Aorta (tissue), 5 donors: Measurements from ENCODE around the gene DEPDC1B. TPM values are rescaled to one million over a fixed set of nuclear protein-coding genes. Genes with fewer than 3 reads are reported as not detected.
"Not testable (repeated sequence)": the region's sequence is repeated elsewhere in the genome, so short reads cannot be mapped to it uniquely, and the experiment has no call there.

Source experiments
- ATAC-seq: fragments of 200-7000 bp; cut with Tn5 transposase; one replicate; pipeline ENCODE4 v1.9.1; 2022; ENCODE audit warnings: moderate library complexity; ENCODE audit not compliant: low FRiP score
- DNase-seq, 2 donors: peaks; one replicate each; pipeline ENCODE4 v3.0.0-alpha.2; 2020
- H3K27ac ChIP-seq, 2 donors: one replicate each; pipeline ENCODE4 v1.5.1; 2013; ENCODE audit warnings: low read length in 2 of 2, mild to moderate bottlenecking in 2 of 2, moderate library complexity in 2 of 2, control low read depth in 1 of 2, inconsistent platforms in 1 of 2, low read depth in 1 of 2
- H3K27me3 ChIP-seq, 2 donors: one replicate each; pipeline ENCODE4 v1.6.1; 2013; ENCODE audit warnings: control low read depth in 1 of 2, low read length in 1 of 2, mild to moderate bottlenecking in 1 of 2, moderate library complexity in 1 of 2; ENCODE audit not compliant: insufficient read depth in 2 of 2, control insufficient read depth in 1 of 2
- H3K36me3 ChIP-seq, 2 donors: one replicate each; pipeline ENCODE4 v1.6.1; 2013; ENCODE audit warnings: control low read depth in 1 of 2, low read length in 1 of 2, mild to moderate bottlenecking in 1 of 2; ENCODE audit not compliant: insufficient read depth in 2 of 2, control insufficient read depth in 1 of 2
- H3K4me1 ChIP-seq, 2 donors: one replicate each; pipeline ENCODE4 v1.6.1; 2013; ENCODE audit warnings: low read length in 2 of 2, control low read depth in 1 of 2, mild to moderate bottlenecking in 1 of 2, moderate library complexity in 1 of 2; ENCODE audit not compliant: insufficient read depth in 2 of 2, control insufficient read depth in 1 of 2
- H3K4me3 ChIP-seq, 2 donors: one replicate each; pipeline ENCODE4 v1.5.1; 2013; ENCODE audit warnings: low read length in 2 of 2, control low read depth in 1 of 2, mild to moderate bottlenecking in 1 of 2
- H3K9me3 ChIP-seq: one replicate; pipeline ENCODE4 v1.6.1; 2013; ENCODE audit warnings: mild to moderate bottlenecking, low read length; ENCODE audit not compliant: control insufficient read depth
- WGBS, 2 donors: extraction: QIAGEN DNeasy Blood & Tissue Kit; methylation state at CpG; one replicate each; pipeline ENCODE4 v1.1.7; 2013; 5-methylcytosine and 5-hydroxymethylcytosine counted together
- intact Hi-C, 2 donors: fragments of 100-400 bp; cut with DNase I; formaldehyde crosslinking; loops; one replicate each; pipeline versions ENCODE4 v1.14.2 to v1.15.0; 2022
- polyA plus RNA-seq, 2 donors: library from polyadenylated mRNA; stranded (reverse); fragments of 200-250 nt; gene quantifications; one replicate each; pipeline ENCODE4 v1.2.3, GENCODE V29; 2013
- total RNA-seq, 2 donors: library from RNA; stranded (reverse); fragmentation: NEBNext Ultra II Directional; extraction: Animal tissue kit (Norgen Biotek cat#: 25700); gene quantifications; one replicate each; pipeline ENCODE4 v1.2.1, GENCODE V29; 2021
- donor health status: healthy with polysubstance abuse.
- donor health status: Bipolar disorder and iron deficiency.
- donor health status: DM: no; HTN: no; CAD: no.
- donor health status: DM: no; HTN: no; CAD: no.
- donor health status: DM: yes; HTN: yes; CAD: no.

Gene DEPDC1B
- total and polyA plus RNA-seq, 4 donors, result 0.48 to 2.1 (median 1.3) TPM; not detected in 1

- H3K4me1 ChIP-seq, result no peaks in the 10 kb centered on the region
- no peak for DNase-seq
- H3K36me3 ChIP-seq, result no peaks in the 10 kb centered on the region
- H3K4me3 ChIP-seq, result no peak overlapping the region
- WGBS, 2 donors, result 91 to 94% methylated on average over 3 of the region's 3 CpGs
- ATAC-seq, result no peak
- intact Hi-C loops, result no loop called here
- H3K9me3 ChIP-seq, result peaks cover 5% of the 10 kb centered on the region
- H3K27ac ChIP-seq, result no peak overlapping the region
- H3K27me3 ChIP-seq, result no peaks in the 10 kb centered on the region
Observed at GRCh38 chr5:60578315-60578714, 121.7 kb downstream of the DEPDC1B start.

- Histone ChIP-seq H3K4me1 (no peaks in the 10 kb centered on the region), H3K4me3 (no peak overlapping the region), H3K27ac (no peak overlapping the region), H3K36me3 (no peaks in the 10 kb centered on the region), H3K9me3 (peaks cover 5% of the 10 kb centered on the region), H3K27me3 (no peaks in the 10 kb centered on the region)
- no peak for ATAC-seq
- DNase-seq, result no peak
- intact Hi-C loops, result no loop called here
- WGBS, 2 donors, result 83 to 88% methylated on average over 1 of the region's 1 CpG
Observed at GRCh38 chr5:60577116-60577515, 122.8 kb downstream of the DEPDC1B start.

GRCh38 chr5:60576425-60576824, 123.5 kb downstream of the DEPDC1B start:
- ATAC-seq (no peak), DNase-seq (no peak)
- intact Hi-C loops, result no loop called here
- 98 to 100% methylated on average over 2 of the region's 2 CpGs for WGBS, 2 donors
- no peaks in the 10 kb centered on the region for H3K36me3 ChIP-seq
- no peak overlapping the region for H3K27ac ChIP-seq
- H3K9me3 ChIP-seq, result peaks cover 5% of the 10 kb centered on the region
- H3K4me1 ChIP-seq, result no peaks in the 10 kb centered on the region
- H3K27me3 ChIP-seq, result no peaks in the 10 kb centered on the region
- no peak overlapping the region for H3K4me3 ChIP-seq

GRCh38 chr5:60568646-60569045, 131.3 kb downstream of the DEPDC1B start:
- Histone ChIP-seq H3K9me3 (peaks cover 4% of the 10 kb centered on the region), H3K27me3 (no peaks in the 10 kb centered on the region), H3K4me1 (no peaks in the 10 kb centered on the region), H3K4me3 (no peak overlapping the region), H3K36me3 (no peaks in the 10 kb centered on the region), H3K27ac (no peak overlapping the region)
- no peak for DNase-seq
- 99 to 100% methylated on average over 2 of the region's 2 CpGs for WGBS, 2 donors
- ATAC-seq, result no peak
- intact Hi-C loops, result no loop called here

GRCh38 chr5:60563696-60564324, 136.2 kb downstream of the DEPDC1B start:
- 95 to 97% methylated on average over 13 of the region's 13 CpGs for WGBS, 2 donors

GRCh38 chr5:60553291-60553690, 146.7 kb downstream of the DEPDC1B start:
- H3K9me3 ChIP-seq, H3K4me1 ChIP-seq, DNase-seq, intact Hi-C loops, ATAC-seq, H3K4me3 ChIP-seq, H3K27me3 ChIP-seq, H3K36me3 ChIP-seq, H3K27ac ChIP-seq: not testable (repeated sequence)
- WGBS, 2 donors, result 93 to 97% methylated on average over 2 of the region's 2 CpGs

More at GRCh38 chr5:60563696-60564324, 136.2 kb downstream of the DEPDC1B start:
- Histone ChIP-seq H3K27me3 (no peaks in the 10 kb centered on the region), H3K27ac (no peak overlapping the region), H3K9me3 (peaks cover 2% of the 10 kb centered on the region), H3K36me3 (no peaks in the 10 kb centered on the region), H3K4me1 (no peaks in the 10 kb centered on the region), H3K4me3 (no peak overlapping the region)
- ATAC-seq (no peak), DNase-seq (no peak)
- intact Hi-C loops, result no loop called here

GRCh38 chr5:60551829-60552228, 148.1 kb downstream of the DEPDC1B start:
- H3K27ac ChIP-seq, result no peak overlapping the region
- H3K4me3 ChIP-seq, result no peak overlapping the region
- DNase-seq, result no peak
- ATAC-seq, result no peak
- H3K27me3 ChIP-seq, result no peaks in the 10 kb centered on the region
- peaks cover 1% of the 10 kb centered on the region for H3K9me3 ChIP-seq
- H3K36me3 ChIP-seq, result no peaks in the 10 kb centered on the region
- WGBS, 2 donors, result 90 to 93% methylated on average over 3 of the region's 3 CpGs
- no peaks in the 10 kb centered on the region for H3K4me1 ChIP-seq
- intact Hi-C loops, result no loop called here

GRCh38 chr5:60551250-60551649, 148.7 kb downstream of the DEPDC1B start:
- Histone ChIP-seq H3K9me3 (peaks cover 1% of the 10 kb centered on the region), H3K36me3 (no peaks in the 10 kb centered on the region), H3K4me3 (no peak overlapping the region), H3K27me3 (no peaks in the 10 kb centered on the region), H3K4me1 (peaks cover 0 to 2% of the 10 kb centered on the region in 2 donors), H3K27ac (no peak overlapping the region)
- WGBS, 2 donors, result 33 to 68% methylated on average over 1 of the region's 1 CpG
- ATAC-seq (no peak), DNase-seq (no peak)
- intact Hi-C loops, result no loop called here

- WGBS, 2 donors, result 98% methylated on average over 1 of the region's 1 CpG
Observed at GRCh38 chr5:60550311-60550710, 149.7 kb downstream of the DEPDC1B start.

More at GRCh38 chr5:60550311-60550710, 149.7 kb downstream of the DEPDC1B start:
- Histone ChIP-seq H3K9me3 (peaks cover 1% of the 10 kb centered on the region), H3K4me1 (peaks cover 0 to 2% of the 10 kb centered on the region in 2 donors), H3K36me3 (no peaks in the 10 kb centered on the region), H3K27ac (no peak overlapping the region), H3K27me3 (no peaks in the 10 kb centered on the region), H3K4me3 (no peak overlapping the region)
- ATAC-seq (no peak), DNase-seq (no peak)
- intact Hi-C loops, result no loop called here
